H1 (cell line): ENCODE measurements around the gene RASEF. TPM values are rescaled to one million over a fixed set of nuclear protein-coding genes. Genes with fewer than 3 reads are reported as not detected.

ENCODE experiments used
- CTCF ChIA-PET: fragments of 300-600 bp; sonication (Branson Sonifier 250); formaldehyde crosslinking; loops from one replicate; lab custom pipeline; 2021; ENCODE audit not compliant: partially characterized antibody; lab: Charles Lee
- POLR2A ChIA-PET: fragments of 300-600 bp; sonication (Branson Sonifier 250); formaldehyde crosslinking; loops from one replicate; lab custom pipeline; 2021; ENCODE audit warnings: inconsistent platforms; ENCODE audit not compliant: partially characterized antibody; lab: Charles Lee
- DNase-seq, 2 experiments: peaks; one replicate each; pipeline versions ENCODE4 v3.0.0 to v3.0.0-alpha.2; 2010 to 2022; ENCODE audit warnings: low spot score in 2 of 2, low read depth in 1 of 2, mixed read lengths in 1 of 2
- FAIRE-seq: peaks from 2 replicates; lab custom pipeline; 2011; peaks lifted over from hg19 to GRCh38; lab: Jason Lieb, UNC
- H2AFZ ChIP-seq: 2 replicates; pipeline ENCODE4 v1.8.1; 2012; ENCODE audit warnings: low read length, inconsistent platforms
- H2AK5ac ChIP-seq: 2 replicates; pipeline ENCODE4 v1.6.1; 2013; ENCODE audit warnings: low read depth, low read length
- H2BK120ac ChIP-seq: replicated peaks from 2 replicates; pipeline ENCODE3; 2013; ENCODE audit warnings: low read depth, low read length, inconsistent platforms
- H2BK12ac ChIP-seq: 2 replicates; pipeline ENCODE4 v1.6.1; 2013; ENCODE audit warnings: low read depth, low read length
- H2BK15ac ChIP-seq: 2 replicates; pipeline ENCODE4 v1.6.1; 2013; ENCODE audit warnings: low read length
- H2BK20ac ChIP-seq: 2 replicates; pipeline ENCODE4 v1.6.1; 2013; ENCODE audit warnings: low read length
- H2BK5ac ChIP-seq: 2 replicates; pipeline ENCODE4 v1.6.1; 2013; ENCODE audit warnings: low read depth, low read length
- H3K14ac ChIP-seq: 2 replicates; pipeline ENCODE4 v1.6.1; 2013; ENCODE audit warnings: inconsistent platforms; ENCODE audit not compliant: insufficient read length
- H3K18ac ChIP-seq: 2 replicates; pipeline ENCODE4 v1.6.1; 2013; ENCODE audit warnings: low read length; ENCODE audit errors: extremely low read depth
- H3K23ac ChIP-seq: 2 replicates; pipeline ENCODE4 v1.6.1; 2013; ENCODE audit warnings: inconsistent platforms; ENCODE audit not compliant: insufficient read length
- H3K23me2 ChIP-seq: 2 replicates; pipeline ENCODE4 v1.6.1; 2013; ENCODE audit warnings: low read depth, low read length
- H3K27ac ChIP-seq: 2 replicates; pipeline ENCODE4 v1.6.1; 2011; ENCODE audit warnings: low read depth, low read length, inconsistent platforms
- H3K27me3 ChIP-seq, 4 experiments: replicated peaks in 1 of 4; 1 replicate in 1 of 4; 2 replicates in 3 of 4; pipeline versions ENCODE4 v1.6.1 to v1.8.1; 2011 to 2013; ENCODE audit warnings: low read length in 3 of 4, mild to moderate bottlenecking in 3 of 4, inconsistent platforms in 2 of 4, mixed read lengths in 2 of 4, moderate library complexity in 1 of 4; ENCODE audit not compliant: control insufficient read depth in 3 of 4, insufficient read depth in 3 of 4; ENCODE audit errors: extremely low read depth in 1 of 4
- H3K36me3 ChIP-seq, 4 experiments: 2 replicates each; pipeline versions ENCODE4 v1.6.1 to v1.8.1; 2011 to 2013; ENCODE audit warnings: mild to moderate bottlenecking in 4 of 4, low read length in 3 of 4, moderate library complexity in 2 of 4, control low read depth in 1 of 4, inconsistent platforms in 1 of 4; ENCODE audit not compliant: insufficient read depth in 4 of 4, control insufficient read depth in 2 of 4
- H3K4ac ChIP-seq: replicated peaks from 2 replicates; pipeline ENCODE3; 2013; ENCODE audit warnings: low read length, low read depth, mixed read lengths, inconsistent platforms; ENCODE audit not compliant: insufficient read length
- H3K4me1 ChIP-seq, 4 experiments: replicated peaks in 1 of 4; 1 replicate in 1 of 4; 2 replicates in 3 of 4; pipeline versions ENCODE4 v1.6.1 to v1.8.1; 2011 to 2013; ENCODE audit warnings: low read length in 3 of 4, inconsistent platforms in 2 of 4, mixed read lengths in 1 of 4; ENCODE audit not compliant: insufficient read depth in 4 of 4, control insufficient read depth in 3 of 4
- H3K4me2 ChIP-seq, 2 experiments: 2 replicates each; pipeline versions ENCODE4 v1.6.1 to v1.8.1; 2011 to 2013; ENCODE audit warnings: low read depth in 2 of 2, low read length in 2 of 2, control low read depth in 1 of 2, inconsistent platforms in 1 of 2, mild to moderate bottlenecking in 1 of 2; ENCODE audit not compliant: insufficient read depth in 1 of 2
- H3K4me3 ChIP-seq, 4 experiments: fragments of 200-600, 300-600 bp in 1 of 4; sonication (generic), shearing (Covaris generic), sonication (Bioruptor Twin) in 1 of 4; 2 replicates each; pipeline versions ENCODE4 v1.5.1 to v1.8.1; 2011 to 2016; ENCODE audit warnings: low read length in 4 of 4, low read depth in 3 of 4, control low read depth in 2 of 4, inconsistent platforms in 2 of 4, mild to moderate bottlenecking in 2 of 4, mixed read lengths in 1 of 4, moderate library complexity in 1 of 4; ENCODE audit not compliant: insufficient read depth in 2 of 4; ENCODE audit errors: extremely low read depth in 1 of 4
- H3K56ac ChIP-seq: replicated peaks from 2 replicates; pipeline ENCODE3; 2013; ENCODE audit warnings: low read depth, mild to moderate bottlenecking, mixed read lengths, low read length, inconsistent platforms; ENCODE audit not compliant: insufficient read length
- H3K79me1 ChIP-seq: 2 replicates; pipeline ENCODE4 v1.6.1; 2013; ENCODE audit warnings: low read depth, low read length, control low read depth
- H3K79me2 ChIP-seq, 2 experiments: 2 replicates each; pipeline versions ENCODE4 v1.6.1 to v1.8.1; 2012 to 2013; ENCODE audit warnings: low read length in 2 of 2, mild to moderate bottlenecking in 2 of 2, inconsistent platforms in 1 of 2; ENCODE audit not compliant: insufficient read depth in 2 of 2, control insufficient read depth in 1 of 2
- H3K9ac ChIP-seq, 4 experiments: replicated peaks in 1 of 4; 1 replicate in 1 of 4; 2 replicates in 3 of 4; pipeline versions ENCODE4 v1.6.1 to v1.8.1; 2011 to 2013; ENCODE audit warnings: low read depth in 3 of 4, low read length in 3 of 4, control low read depth in 2 of 4, mild to moderate bottlenecking in 2 of 4, moderate library complexity in 2 of 4, inconsistent platforms in 1 of 4; ENCODE audit errors: extremely low read depth in 1 of 4
- H3K9me3 ChIP-seq, 2 experiments: 2 replicates each; pipeline versions ENCODE4 v1.6.1 to v1.8.1; 2012 to 2013; ENCODE audit warnings: mild to moderate bottlenecking in 2 of 2, moderate library complexity in 2 of 2, control low read depth in 1 of 2, inconsistent platforms in 1 of 2, low read depth in 1 of 2, low read length in 1 of 2, mixed read lengths in 1 of 2; ENCODE audit not compliant: insufficient read depth in 2 of 2
- H4K20me1 ChIP-seq, 2 experiments: replicated peaks in 1 of 2; 2 replicates each; pipeline versions ENCODE3 to v1.8.1; 2011 to 2013; ENCODE audit warnings: inconsistent platforms in 2 of 2, low read length in 2 of 2, mild to moderate bottlenecking in 1 of 2; ENCODE audit not compliant: insufficient read depth in 2 of 2, control insufficient read depth in 1 of 2
- H4K5ac ChIP-seq: 2 replicates; pipeline ENCODE4 v1.6.1; 2013; ENCODE audit warnings: low read length, low read depth, mixed read lengths, inconsistent platforms; ENCODE audit not compliant: insufficient read length
- H4K8ac ChIP-seq: 2 replicates; pipeline ENCODE4 v1.8.0; 2013; ENCODE audit warnings: mild to moderate bottlenecking, moderate library complexity, low read length, inconsistent platforms; ENCODE audit not compliant: insufficient read depth; ENCODE audit errors: extremely low read depth
- H4K91ac ChIP-seq: replicated peaks from 2 replicates; pipeline ENCODE3; 2013; ENCODE audit warnings: low read length, mixed read lengths, inconsistent platforms; ENCODE audit not compliant: insufficient read length
- NANOG ChIP-seq: IDR thresholded peaks from 2 replicates; pipeline ENCODE4 v1.6.1; 2011; ENCODE audit warnings: low read length, low read depth, mild to moderate bottlenecking, inconsistent platforms; ENCODE audit not compliant: insufficient read depth, poor library complexity, severe bottlenecking
- SIX5 ChIP-seq: IDR thresholded peaks from 2 replicates; pipeline ENCODE4 v1.6.1; 2011; ENCODE audit warnings: mild to moderate bottlenecking, low read depth, low read length
- SP2 ChIP-seq: IDR thresholded peaks from 2 replicates; pipeline ENCODE4 v1.6.1; 2012; ENCODE audit warnings: mild to moderate bottlenecking, low read length, inconsistent platforms
- YY1 ChIP-seq: IDR thresholded peaks from 2 replicates; pipeline ENCODE4 v1.6.1; 2011; ENCODE audit warnings: low read depth, mild to moderate bottlenecking, low read length
- WGBS, 2 experiments: shearing (Covaris generic) in 1 of 2; methylation state at CpG; one replicate each; pipeline versions ENCODE4 v1.1.6 to v1.1.7; 2013 to 2015; ENCODE audit warnings: low lambda C conversion rate in 2 of 2, mixed read lengths in 2 of 2, inconsistent platforms in 1 of 2, low coverage in 1 of 2, missing lambda C conversion rate in 1 of 2; ENCODE audit not compliant: insufficient replicate concordance in 2 of 2, insufficient coverage in 1 of 2, insufficient read length in 1 of 2; ENCODE audit errors: extremely low coverage in 1 of 2, missing lambda C conversion rate in 1 of 2; 5-methylcytosine and 5-hydroxymethylcytosine counted together
- polyA plus RNA-seq, 7 experiments: library from polyadenylated mRNA; depleted of rRNA in 3 of 7; stranded (reverse) in 5 of 7; unstranded in 2 of 7; fragments of >200 nt in 5 of 7; fragments of 200-250 nt in 2 of 7; gene quantifications; 1 replicate in 5 of 7; 2 replicates in 1 of 7; 4 replicates in 1 of 7; pipeline versions ENCODE4 v1.2.1 to v1.2.3, GENCODE V29; 2011 to 2013; ENCODE audit warnings: missing spikeins in 2 of 7, mixed read lengths in 2 of 7
- total RNA-seq: library from RNA; stranded (reverse); fragmentation: NEBNext Ultra II Directional; extraction: Animal tissue kit (Norgen Biotek cat#: 25700); gene quantifications from 2 replicates; pipeline ENCODE4 v1.2.1, GENCODE V29; 2021
- TF ChIP-seq, protein P1 (sequence below): IDR thresholded peaks from 2 replicates; pipeline ENCODE4 v1.6.1; 2011; ENCODE audit warnings: low read length, improper control_type of control experiment
- TF ChIP-seq, protein P2 (sequence below): IDR thresholded peaks from 2 replicates; pipeline ENCODE4 v1.6.1; 2012; ENCODE audit warnings: inconsistent platforms
- TF ChIP-seq, protein P3 (sequence below): IDR thresholded peaks from 2 replicates; pipeline ENCODE4 v1.6.1; 2012; ENCODE audit warnings: low read length, inconsistent platforms

RASEF gene
- total and polyA plus RNA-seq, 2 of the 8 experiments (the other 6 are each of a cell fraction or from before 2014, with no cell fraction given), result 1.1 to 4.6 TPM

DNA sequence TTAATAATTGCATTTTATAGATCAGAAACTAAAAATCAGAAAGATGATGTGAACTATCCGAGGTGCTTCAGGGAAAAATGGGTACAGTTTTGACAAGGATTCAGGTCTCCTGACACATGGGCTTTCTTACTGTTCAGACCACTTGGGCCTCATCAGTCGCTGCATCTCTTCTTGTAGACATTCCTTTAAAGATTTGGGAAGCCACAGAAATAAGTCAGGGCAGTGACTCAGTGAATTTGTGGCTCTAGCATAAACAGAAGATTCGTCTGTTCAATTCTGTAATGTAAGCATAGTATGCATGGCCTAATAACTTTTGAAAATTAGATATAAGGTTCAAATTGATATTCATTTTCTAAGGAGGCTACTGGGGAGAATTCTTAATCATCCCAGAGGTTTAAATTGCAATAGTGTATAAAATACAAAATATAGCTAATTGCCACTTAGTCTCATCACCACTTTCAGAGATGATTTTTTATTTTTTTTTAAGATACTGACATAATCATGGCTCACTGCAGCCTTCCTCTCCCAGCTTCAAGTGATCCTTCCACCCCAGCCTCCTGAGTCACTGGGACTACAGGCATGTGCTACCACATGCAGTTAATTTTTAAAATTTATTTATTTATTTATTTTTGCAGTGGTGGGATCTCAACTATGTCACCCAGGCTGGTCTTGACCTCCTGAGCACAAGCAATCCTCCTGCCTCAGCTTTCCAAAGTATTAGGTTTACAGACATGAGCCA is 48.9 kb downstream of the RASEF start:
- no peak overlapping the region for H3K4me2 ChIP-seq
- CTCF ChIA-PET, result interaction anchor here (0.6 kb wide), 1 partner anchor 894 kb away, joined by 3 read pairs; no protein-coding TSS in a partner anchor
- no peak overlapping the region for H2BK12ac ChIP-seq
- H3K56ac ChIP-seq, result no peak overlapping the region
- H3K4me1 ChIP-seq, result no peaks in the 10 kb centered on the region
- no peaks in the 10 kb centered on the region for H4K20me1 ChIP-seq
- H3K4ac ChIP-seq, result no peak overlapping the region
- no peak overlapping the region for H3K18ac ChIP-seq
- 0 out of 4 replicates have a peak, but pooled peaks cover 0 to 2% of the 10 kb centered on the region in 2 experiments for H3K9me3 ChIP-seq
- 80% methylated on average over 3 of the region's 3 CpGs; no CpG with 5 or more reads in 1 of the 2 experiments for WGBS, 2 experiments
- no peaks in the 10 kb centered on the region for H3K79me1 ChIP-seq
- no peak overlapping the region for H2AFZ ChIP-seq
- DNase-seq (no peak), FAIRE-seq (no peak)
- H3K4me3 ChIP-seq, result no peak overlapping the region
- no peaks in the 10 kb centered on the region for H3K79me2 ChIP-seq
- POLR2A ChIA-PET, result interaction anchor here (0.6 kb wide), 1 partner anchor 694 kb away, joined by 3 read pairs; no protein-coding TSS in a partner anchor
- H2BK20ac ChIP-seq, result no peak overlapping the region
- H2BK120ac ChIP-seq, result no peak overlapping the region
- no peak overlapping the region for H4K5ac ChIP-seq
- no peaks in the 10 kb centered on the region for H3K23me2 ChIP-seq
- no peak overlapping the region for H3K9ac ChIP-seq
- H2AK5ac ChIP-seq, result no peak overlapping the region
- H4K8ac ChIP-seq, result no peak overlapping the region
- no peak overlapping the region for H2BK5ac ChIP-seq
- H3K36me3 ChIP-seq, result no peaks in the 10 kb centered on the region
- no peak overlapping the region for H3K27ac ChIP-seq
- no peak overlapping the region for H2BK15ac ChIP-seq
- no peak overlapping the region for H4K91ac ChIP-seq
- H3K27me3 ChIP-seq, result no peaks in the 10 kb centered on the region
- H3K14ac ChIP-seq, result no peak overlapping the region
- H3K23ac ChIP-seq, result no peak overlapping the region
- TF ChIP-seq SIX5, result no peak
- no peak for TF ChIP-seq NANOG
- TF ChIP-seq, protein P1, sequence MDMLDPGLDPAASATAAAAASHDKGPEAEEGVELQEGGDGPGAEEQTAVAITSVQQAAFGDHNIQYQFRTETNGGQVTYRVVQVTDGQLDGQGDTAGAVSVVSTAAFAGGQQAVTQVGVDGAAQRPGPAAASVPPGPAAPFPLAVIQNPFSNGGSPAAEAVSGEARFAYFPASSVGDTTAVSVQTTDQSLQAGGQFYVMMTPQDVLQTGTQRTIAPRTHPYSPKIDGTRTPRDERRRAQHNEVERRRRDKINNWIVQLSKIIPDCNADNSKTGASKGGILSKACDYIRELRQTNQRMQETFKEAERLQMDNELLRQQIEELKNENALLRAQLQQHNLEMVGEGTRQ, result no peak
- TF ChIP-seq SP2, result no peak
- TF ChIP-seq, protein P2, sequence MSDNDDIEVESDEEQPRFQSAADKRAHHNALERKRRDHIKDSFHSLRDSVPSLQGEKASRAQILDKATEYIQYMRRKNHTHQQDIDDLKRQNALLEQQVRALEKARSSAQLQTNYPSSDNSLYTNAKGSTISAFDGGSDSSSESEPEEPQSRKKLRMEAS, result no peak
- TF ChIP-seq, protein P3, sequence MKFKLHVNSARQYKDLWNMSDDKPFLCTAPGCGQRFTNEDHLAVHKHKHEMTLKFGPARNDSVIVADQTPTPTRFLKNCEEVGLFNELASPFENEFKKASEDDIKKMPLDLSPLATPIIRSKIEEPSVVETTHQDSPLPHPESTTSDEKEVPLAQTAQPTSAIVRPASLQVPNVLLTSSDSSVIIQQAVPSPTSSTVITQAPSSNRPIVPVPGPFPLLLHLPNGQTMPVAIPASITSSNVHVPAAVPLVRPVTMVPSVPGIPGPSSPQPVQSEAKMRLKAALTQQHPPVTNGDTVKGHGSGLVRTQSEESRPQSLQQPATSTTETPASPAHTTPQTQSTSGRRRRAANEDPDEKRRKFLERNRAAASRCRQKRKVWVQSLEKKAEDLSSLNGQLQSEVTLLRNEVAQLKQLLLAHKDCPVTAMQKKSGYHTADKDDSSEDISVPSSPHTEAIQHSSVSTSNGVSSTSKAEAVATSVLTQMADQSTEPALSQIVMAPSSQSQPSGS, result no peak
- no peak for TF ChIP-seq YY1
